CD14-positive monocyte (primary cell): ENCODE results near the gene CHRNA3. TPM values are rescaled to one million over a fixed set of nuclear protein-coding genes. Genes with fewer than 3 reads are reported as not detected.

Source experiments
- DNase-seq, 3 donors: peaks; one replicate each; pipeline ENCODE4 v3.0.0-alpha.2; 2011 to 2022
- H2AFZ ChIP-seq: 2 replicates; pipeline ENCODE4 v1.6.0; 2012; ENCODE audit warnings: mild to moderate bottlenecking, low read depth, low read length, inconsistent platforms; ENCODE audit not compliant: insufficient read depth, poor library complexity, severe bottlenecking
- H3K27ac ChIP-seq, 2 donors: 1 replicate in 1 of 2; 2 replicates in 1 of 2; pipeline ENCODE4 v1.5.1; 2012 to 2013; ENCODE audit warnings: low read length in 2 of 2, control low read depth in 1 of 2, inconsistent platforms in 1 of 2, low read depth in 1 of 2, mild to moderate bottlenecking in 1 of 2
- H3K27me3 ChIP-seq, 2 donors: one replicate each; pipeline versions ENCODE4 v1.6.0 to v1.6.1; 2011 to 2013; ENCODE audit warnings: low read length in 2 of 2; ENCODE audit not compliant: control insufficient read depth in 2 of 2, insufficient read depth in 2 of 2
- H3K36me3 ChIP-seq, 2 donors: replicated peaks in 1 of 2; 1 replicate in 1 of 2; 2 replicates in 1 of 2; pipeline versions ENCODE4 v1.5.1 to v1.6.1; 2012 to 2013; ENCODE audit warnings: low read length in 2 of 2, control low read depth in 1 of 2, inconsistent platforms in 1 of 2, mild to moderate bottlenecking in 1 of 2; ENCODE audit not compliant: insufficient read depth in 2 of 2, control insufficient read depth in 1 of 2
- H3K4me1 ChIP-seq, 2 donors: 1 replicate in 1 of 2; 2 replicates in 1 of 2; pipeline versions ENCODE4 v1.5.1 to v1.6.1; 2012 to 2013; ENCODE audit warnings: low read length in 2 of 2, control low read depth in 1 of 2, inconsistent platforms in 1 of 2, mild to moderate bottlenecking in 1 of 2, moderate library complexity in 1 of 2; ENCODE audit not compliant: insufficient read depth in 2 of 2, control insufficient read depth in 1 of 2
- H3K4me2 ChIP-seq: replicated peaks from 2 replicates; pipeline ENCODE3; 2012; ENCODE audit warnings: low read length, moderate library complexity, mild to moderate bottlenecking; ENCODE audit not compliant: poor library complexity, severe bottlenecking; ENCODE audit errors: extremely low read depth
- H3K4me3 ChIP-seq, 3 experiments: fragments of 200-600 bp in 1 of 3; sonication (generic) in 1 of 3; replicated peaks in 1 of 3; 1 replicate in 2 of 3; 2 replicates in 1 of 3; pipeline ENCODE4 v1.5.1; 2011 to 2013; ENCODE audit warnings: low read length in 3 of 3, mild to moderate bottlenecking in 3 of 3, control low read depth in 2 of 3, low read depth in 2 of 3, inconsistent platforms in 1 of 3, moderate library complexity in 1 of 3
- H3K79me2 ChIP-seq: 2 replicates; pipeline ENCODE4 v1.6.0; 2012; ENCODE audit warnings: mild to moderate bottlenecking, control low read depth, inconsistent platforms, low read length, moderate library complexity; ENCODE audit not compliant: insufficient read depth
- H3K9ac ChIP-seq: 2 replicates; pipeline ENCODE4 v1.6.0; 2017; ENCODE audit warnings: low read length, mild to moderate bottlenecking; ENCODE audit not compliant: insufficient read depth, poor library complexity, severe bottlenecking
- H3K9me3 ChIP-seq, 2 donors: replicated peaks in 1 of 2; 1 replicate in 1 of 2; 2 replicates in 1 of 2; pipeline versions ENCODE4 v1.5.1 to v1.6.1; 2012 to 2013; ENCODE audit warnings: low read length in 2 of 2, control low read depth in 1 of 2; ENCODE audit not compliant: control insufficient read depth in 1 of 2, insufficient read depth in 1 of 2
- H4K20me1 ChIP-seq: 2 replicates; pipeline ENCODE4 v1.6.0; 2012; ENCODE audit warnings: mild to moderate bottlenecking, low read length, control low read depth, moderate library complexity; ENCODE audit not compliant: insufficient read depth
- H3K27ac Mint-ChIP-seq, 7 donors: one replicate each; pipeline ENCODE4 v1.8.0; 2020; ENCODE audit warnings: mild to moderate bottlenecking in 7 of 7, mixed read lengths in 7 of 7, moderate library complexity in 6 of 7, inconsistent platforms in 2 of 7
- H3K27me3 Mint-ChIP-seq, 3 donors: one replicate each; pipeline ENCODE4 v1.8.0; 2021 to 2022; ENCODE audit warnings: low read depth in 3 of 3, mild to moderate bottlenecking in 3 of 3, mixed read lengths in 3 of 3, moderate library complexity in 3 of 3, inconsistent platforms in 1 of 3
- H3K36me3 Mint-ChIP-seq, 2 donors: one replicate each; pipeline ENCODE4 v1.8.0; 2020; ENCODE audit warnings: mixed read lengths in 2 of 2, inconsistent platforms in 1 of 2, mild to moderate bottlenecking in 1 of 2
- H3K4me1 Mint-ChIP-seq: one replicate; pipeline ENCODE4 v1.8.0; 2020; ENCODE audit warnings: mild to moderate bottlenecking, mixed read lengths
- H3K4me3 Mint-ChIP-seq, 2 donors: one replicate each; pipeline ENCODE4 v1.8.0; 2020; ENCODE audit warnings: mild to moderate bottlenecking in 2 of 2, mixed read lengths in 2 of 2, moderate library complexity in 1 of 2
- H3K9me3 Mint-ChIP-seq, 7 donors: one replicate each; pipeline ENCODE4 v1.8.0; 2020 to 2022; ENCODE audit warnings: mixed read lengths in 7 of 7, mild to moderate bottlenecking in 6 of 7, moderate library complexity in 6 of 7, inconsistent platforms in 2 of 7
- WGBS: methylation state at CpG from one replicate; pipeline ENCODE4 v1.1.5; 2013; ENCODE audit warnings: missing lambda C conversion rate; ENCODE audit not compliant: insufficient coverage; 5-methylcytosine and 5-hydroxymethylcytosine counted together
- intact Hi-C, 2 donors: fragments of 100-400 bp; cut with micrococcal nuclease; formaldehyde crosslinking; loops; one replicate each; pipeline versions ENCODE4 v1.15.0 to v1.15.1; 2023
- polyA plus RNA-seq, 3 donors: library from polyadenylated mRNA; depleted of rRNA in 1 of 3; unstranded in 2 of 3; stranded (reverse) in 1 of 3; fragments of 300-500 nt in 2 of 3; fragments of >200 nt in 1 of 3; fragmentation: Illumina TruSeq in 2 of 3; gene quantifications; 1 replicate in 2 of 3; 2 replicates in 1 of 3; pipeline ENCODE4 v1.2.3, GENCODE V29; 2012 to 2021
- TF ChIP-seq, protein P1 (sequence below): fragments of 200-600 bp; IDR thresholded peaks from one replicate; pipeline ENCODE4 v1.8.0; 2022; ENCODE audit warnings: antibody characterized with exemption, mild to moderate bottlenecking

CHRNA3 gene
- polyA plus RNA-seq, 3 donors: not detected

DNA sequence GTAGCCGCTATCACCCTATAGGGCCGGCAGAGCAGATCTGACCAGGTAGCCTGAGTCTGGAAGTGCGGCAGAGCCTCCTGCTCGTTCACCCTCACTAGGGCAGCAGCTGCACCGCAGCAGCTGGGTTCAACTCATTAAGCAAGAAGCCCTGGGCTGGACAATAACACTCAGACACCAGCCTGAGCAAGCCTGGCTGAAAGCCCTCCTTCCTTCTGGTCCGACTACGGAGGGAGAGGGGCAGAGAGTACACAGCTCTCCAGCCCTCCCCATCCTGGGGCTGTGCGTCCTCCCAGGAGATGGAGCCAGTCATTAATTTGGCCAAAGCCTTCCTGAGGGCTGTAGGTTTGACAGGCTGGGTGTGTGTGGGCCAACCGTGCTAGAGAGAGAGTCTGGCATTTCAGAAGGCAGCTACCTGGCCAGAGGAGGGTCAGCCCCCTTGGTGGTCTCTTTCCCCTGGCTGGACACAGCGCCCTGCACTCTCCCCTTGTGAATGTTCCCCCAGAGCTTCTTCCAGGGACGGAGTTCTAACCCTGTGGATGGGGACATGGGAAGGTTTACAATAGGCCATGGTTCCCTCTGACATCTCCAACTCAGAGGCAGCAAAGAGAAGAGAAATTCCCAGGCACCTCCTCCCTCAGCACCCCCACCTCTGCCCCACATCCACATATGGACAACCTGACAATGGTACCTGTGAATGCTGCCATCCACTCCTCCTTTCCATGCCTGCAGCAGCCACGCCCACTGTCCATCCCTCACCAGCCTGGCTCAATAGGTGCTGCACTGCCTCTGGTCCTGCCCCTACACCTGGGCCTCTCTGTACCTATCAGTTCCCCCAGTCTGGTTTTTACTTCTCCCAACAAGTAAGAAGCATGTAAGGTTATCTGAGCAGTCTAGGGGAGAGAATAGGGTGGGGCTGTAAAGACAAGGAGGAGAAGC is 13.7 kb upstream of the CHRNA3 start:
- Histone ChIP-seq H3K36me3 (no peaks in the 10 kb centered on the region), H3K4me1 (no peaks in the 10 kb centered on the region), H3K9me3 (peaks cover 4 to 9% of the 10 kb centered on the region in 2 donors), H4K20me1 (no peaks in the 10 kb centered on the region), H3K27me3 (peaks cover 0 to under 1% of the 10 kb centered on the region in 2 donors), H2AFZ (no peak overlapping the region), H3K27ac (no peak overlapping the region), H3K79me2 (no peaks in the 10 kb centered on the region), H3K9ac (no peak overlapping the region), H3K4me2 (no peak overlapping the region), H3K4me3 (no peak overlapping the region)
- H3K27ac Mint-ChIP-seq: no peak overlapping the region
- no peaks in the 10 kb centered on the region for H3K4me1 Mint-ChIP-seq
- no peak for DNase-seq
- peaks cover 3 to 12% (median 8%) of the 10 kb centered on the region in 7 donors for H3K9me3 Mint-ChIP-seq
- H3K36me3 Mint-ChIP-seq: no peaks in the 10 kb centered on the region
- no peak overlapping the region for H3K4me3 Mint-ChIP-seq
- WGBS: 91% methylated on average over 6 of the region's 12 CpGs
- peaks cover 2 to 18% (median 6%) of the 10 kb centered on the region in 3 donors for H3K27me3 Mint-ChIP-seq
- TF ChIP-seq, protein P1, sequence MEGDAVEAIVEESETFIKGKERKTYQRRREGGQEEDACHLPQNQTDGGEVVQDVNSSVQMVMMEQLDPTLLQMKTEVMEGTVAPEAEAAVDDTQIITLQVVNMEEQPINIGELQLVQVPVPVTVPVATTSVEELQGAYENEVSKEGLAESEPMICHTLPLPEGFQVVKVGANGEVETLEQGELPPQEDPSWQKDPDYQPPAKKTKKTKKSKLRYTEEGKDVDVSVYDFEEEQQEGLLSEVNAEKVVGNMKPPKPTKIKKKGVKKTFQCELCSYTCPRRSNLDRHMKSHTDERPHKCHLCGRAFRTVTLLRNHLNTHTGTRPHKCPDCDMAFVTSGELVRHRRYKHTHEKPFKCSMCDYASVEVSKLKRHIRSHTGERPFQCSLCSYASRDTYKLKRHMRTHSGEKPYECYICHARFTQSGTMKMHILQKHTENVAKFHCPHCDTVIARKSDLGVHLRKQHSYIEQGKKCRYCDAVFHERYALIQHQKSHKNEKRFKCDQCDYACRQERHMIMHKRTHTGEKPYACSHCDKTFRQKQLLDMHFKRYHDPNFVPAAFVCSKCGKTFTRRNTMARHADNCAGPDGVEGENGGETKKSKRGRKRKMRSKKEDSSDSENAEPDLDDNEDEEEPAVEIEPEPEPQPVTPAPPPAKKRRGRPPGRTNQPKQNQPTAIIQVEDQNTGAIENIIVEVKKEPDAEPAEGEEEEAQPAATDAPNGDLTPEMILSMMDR: no peak
- intact Hi-C loops: no loop called here

DNA sequence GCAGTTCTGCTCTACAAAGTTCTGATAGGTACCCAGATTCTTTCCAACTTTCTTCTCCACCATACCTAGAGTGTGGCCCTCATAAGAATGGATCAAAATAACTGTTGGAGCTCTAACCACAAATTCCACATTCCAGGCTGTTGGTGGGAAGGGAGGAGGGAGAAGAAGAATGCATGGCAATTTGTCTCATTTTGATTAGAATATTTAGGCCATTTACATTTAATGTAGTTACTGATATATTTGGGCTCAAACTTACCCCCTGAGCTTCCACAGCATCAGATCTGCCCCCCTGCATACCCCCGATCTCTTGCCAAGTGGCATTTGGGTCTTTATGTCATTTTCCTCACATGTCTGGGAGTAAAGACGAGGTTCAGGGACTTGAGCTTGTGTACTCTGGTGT is 12.6 kb upstream of the CHRNA3 start:
- Histone ChIP-seq H3K27ac (no peak overlapping the region), H4K20me1 (no peaks in the 10 kb centered on the region), H3K4me1 (no peaks in the 10 kb centered on the region), H3K4me2 (no peak overlapping the region), H3K9ac (no peak overlapping the region), H3K79me2 (no peaks in the 10 kb centered on the region), H2AFZ (no peak overlapping the region), H3K9me3 (peaks cover 4 to 9% of the 10 kb centered on the region in 2 donors), H3K27me3 (no peaks in the 10 kb centered on the region), H3K4me3 (no peak overlapping the region), H3K36me3 (no peaks in the 10 kb centered on the region)
- Mint-ChIP-seq H3K4me3 (no peak overlapping the region), H3K9me3 (peaks cover 3 to 12% (median 8%) of the 10 kb centered on the region in 7 donors), H3K36me3 (no peaks in the 10 kb centered on the region), H3K4me1 (no peaks in the 10 kb centered on the region), H3K27ac (peak overlapping the region in 1 of 7 donors; percentile 49), H3K27me3 (peaks cover 2 to 16% (median 8%) of the 10 kb centered on the region in 3 donors)
- TF ChIP-seq, protein P1: no peak
- intact Hi-C loops: no loop called here
- no peak for DNase-seq
- WGBS: 100% methylated on average over 1 of the region's 2 CpGs
